K562 (cell line): ENCODE measurements around the gene ERBB4. TPM values are rescaled to one million over a fixed set of nuclear protein-coding genes. Genes with fewer than 3 reads are reported as not detected.

ENCODE experiments used
- ATAC-seq: fragments of 200-7000 bp; cut with Tn5 transposase; 3 replicates; pipeline ENCODE4 v1.9.1; 2020; ENCODE audit warnings: moderate library complexity
- BruUV-seq: library from RNA; stranded (reverse); fragments of 400-500 nt; replicated peaks from 2 replicates; lab custom pipeline; 2021; lab: Mats Ljungman, UMichigan
- CTCF ChIA-PET: fragments of 300-600 bp; formaldehyde crosslinking; extraction: SDS; loops from one replicate; lab custom pipeline; 2021; ENCODE audit warnings: low intra/inter-chr PET ratio; lab: Yijun Ruan, JAX
- POLR2A ChIA-PET: fragments of 300-600, 350-650 bp; sonication (Branson Sonifier 250); formaldehyde crosslinking; extraction: SDS; loops from one replicate; lab custom pipeline; 2021; ENCODE audit warnings: antibody characterized with exemption, inconsistent platforms; lab: Yijun Ruan, JAX
- DNase-seq, 4 experiments: peaks; one replicate each; pipeline versions ENCODE4 v3.0.0 to v3.0.0-alpha.2; 2011 to 2018; ENCODE audit warnings: low spot score in 3 of 4, mixed read lengths in 3 of 4; ENCODE audit errors: extremely low read depth in 1 of 4
- FAIRE-seq: peaks from 2 replicates; lab custom pipeline; 2011; peaks lifted over from hg19 to GRCh38; lab: Jason Lieb, UNC
- H2AFZ ChIP-seq: 2 replicates; pipeline ENCODE4 v1.6.0; 2011; ENCODE audit warnings: low read depth, low read length, control low read depth, inconsistent platforms
- H3K27ac ChIP-seq: fragments of 200-600 bp; 3 replicates; pipeline ENCODE4 v1.8.0; 2011; ENCODE audit warnings: low read depth, mild to moderate bottlenecking, control low read depth, inconsistent platforms, low read length, moderate library complexity, mixed read lengths; ENCODE audit errors: extremely low read depth
- H3K27me3 ChIP-seq, 2 experiments: fragments of 300-600 bp in 1 of 2; 2 replicates in 1 of 2; 3 replicates in 1 of 2; pipeline versions ENCODE4 v1.6.0 to v1.8.0; 2011; ENCODE audit warnings: inconsistent platforms in 2 of 2, low read length in 2 of 2, mild to moderate bottlenecking in 1 of 2, mixed read lengths in 1 of 2, moderate library complexity in 1 of 2; ENCODE audit not compliant: control insufficient read depth in 2 of 2, insufficient read depth in 2 of 2
- H3K36me3 ChIP-seq: fragments of 300-600 bp; 3 replicates; pipeline ENCODE4 v1.8.0; 2011; ENCODE audit warnings: mild to moderate bottlenecking, low read length, inconsistent platforms; ENCODE audit not compliant: control insufficient read depth, insufficient read depth
- H3K4me1 ChIP-seq, 2 experiments: fragments of 200-600 bp in 1 of 2; replicated peaks in 1 of 2; 2 replicates in 1 of 2; 3 replicates in 1 of 2; pipeline versions ENCODE4 v1.5.1 to v1.8.0; 2011; ENCODE audit warnings: inconsistent platforms in 2 of 2, low read length in 2 of 2, mild to moderate bottlenecking in 1 of 2, mixed read lengths in 1 of 2, moderate library complexity in 1 of 2; ENCODE audit not compliant: control insufficient read depth in 2 of 2, insufficient read depth in 2 of 2
- H3K4me2 ChIP-seq: 2 replicates; pipeline ENCODE4 v1.6.1; 2011; ENCODE audit warnings: low read length, control low read depth, inconsistent platforms, mixed read lengths; ENCODE audit not compliant: insufficient read depth
- H3K4me3 ChIP-seq: fragments of 200-600 bp; sonication (generic), shearing (Covaris generic); 2 replicates; pipeline ENCODE4 v1.5.1; 2016; ENCODE audit warnings: control low read depth, inconsistent platforms
- H3K79me2 ChIP-seq: fragments of 200-600 bp; 3 replicates; pipeline ENCODE4 v1.8.0; 2011; ENCODE audit warnings: low read length, inconsistent platforms; ENCODE audit not compliant: control insufficient read depth, insufficient read depth
- H3K9ac ChIP-seq, 2 experiments: 2 replicates each; pipeline versions ENCODE4 v1.6.0 to v1.6.1; 2011; ENCODE audit warnings: low read depth in 2 of 2, low read length in 2 of 2, control low read depth in 1 of 2, inconsistent platforms in 1 of 2, mild to moderate bottlenecking in 1 of 2, mixed read lengths in 1 of 2; ENCODE audit not compliant: insufficient read depth in 1 of 2
- H3K9me1 ChIP-seq: one replicate; pipeline ENCODE4 v1.6.0; 2011; ENCODE audit warnings: inconsistent platforms, mild to moderate bottlenecking, low read length, moderate library complexity; ENCODE audit not compliant: control insufficient read depth, insufficient read depth
- H3K9me3 ChIP-seq: replicated peaks from 2 replicates; pipeline ENCODE4 v1.5.1; 2011; ENCODE audit warnings: low read depth, low read length, inconsistent platforms; ENCODE audit not compliant: control insufficient read depth, insufficient read depth
- H4K20me1 ChIP-seq: replicated peaks from 2 replicates; pipeline ENCODE4 v1.6.1; 2011; ENCODE audit warnings: low read length, inconsistent platforms, mixed read lengths; ENCODE audit not compliant: control insufficient read depth, insufficient read depth
- ARID1B ChIP-seq: fragments of 450-650 bp; IDR thresholded peaks from 2 replicates; pipeline ENCODE4 v1.6.1; 2016; ENCODE audit warnings: antibody characterized with exemption, mild to moderate bottlenecking, inconsistent platforms
- CREBBP ChIP-seq: IDR thresholded peaks from one replicate; pipeline ENCODE4 v1.6.1; 2012; ENCODE audit warnings: low read depth, mild to moderate bottlenecking, control low read depth, inconsistent platforms, low read length
- SAFB2 ChIP-seq: fragments of 200-400 bp; formaldehyde crosslinking; IDR thresholded peaks from 2 replicates; pipeline ENCODE4 v1.6.1; 2018; ENCODE audit warnings: borderline replicate concordance, low read length, low read depth, moderate library complexity; ENCODE audit not compliant: severe bottlenecking
- SAP30 ChIP-seq: fragments of 200-600 bp; sonication (generic); IDR thresholded peaks from 2 replicates; pipeline ENCODE4 v1.6.1; 2012; ENCODE audit warnings: borderline replicate concordance, low read depth, mild to moderate bottlenecking, moderate library complexity, low read length, control low read depth, inconsistent platforms; ENCODE audit not compliant: insufficient read depth, poor library complexity, severe bottlenecking
- whole genome bisulfite sequencing: fragments of 100-300 bp; shearing (Covaris generic); methylation state at CpG from one replicate; pipeline ENCODE4 v1.1.6; 2016; ENCODE audit warnings: low coverage, mixed read lengths; ENCODE audit not compliant: insufficient coverage; ENCODE audit errors: missing lambda C conversion rate; 5-methylcytosine and 5-hydroxymethylcytosine counted together
- in situ Hi-C: fragments of 300-500 bp; cut with MboI; formaldehyde crosslinking; loops from 4 replicates; pipeline ENCODE4 v1.15.0; 2018; ENCODE audit warnings: inconsistent platforms, mixed read lengths
- intact Hi-C: fragments of 100-400 bp; cut with micrococcal nuclease; formaldehyde crosslinking; loops from 2 replicates; pipeline ENCODE4 v1.14.2; 2022
- polyA plus RNA-seq, 8 experiments: library from polyadenylated mRNA; depleted of rRNA in 4 of 8; stranded (reverse) in 5 of 8; unstranded in 3 of 8; fragments of >200 nt; fragmentation: Nextera tagmentation in 2 of 8; fragmentation: Illumina TruSeq in 1 of 8; extraction: Ambion mirVana in 2 of 8; extraction: Trizol in 1 of 8; gene quantifications; 2 replicates each; pipeline versions ENCODE4 v1.2.1 to v1.2.3, GENCODE V29; 2011 to 2014; ENCODE audit warnings: inconsistent platforms in 1 of 8, missing spikeins in 1 of 8
- total RNA-seq, 7 experiments: library from RNA; depleted of rRNA in 6 of 7; stranded (reverse); fragments of >200 nt in 6 of 7; fragmentation: Illumina TruSeq in 2 of 7; extraction: Trizol in 2 of 7; gene quantifications; 2 replicates each; pipeline versions ENCODE4 v1.2.1 to v1.2.3, GENCODE V29; 2011 to 2021; ENCODE audit warnings: low replicate concordance in 1 of 7
- TF ChIP-seq, protein P1 (sequence below): fragments of 450-650 bp; formaldehyde crosslinking; IDR thresholded peaks from 2 replicates; pipeline ENCODE4 v1.4.0; 2020; ENCODE audit warnings: mild to moderate bottlenecking, mixed read lengths
- TF ChIP-seq, protein P2 (sequence below): sonication (generic); formaldehyde crosslinking; IDR thresholded peaks from 2 replicates; pipeline ENCODE4 v1.8.1; 2023; ENCODE audit warnings: mild to moderate bottlenecking, missing genetic modification reagents, moderate library complexity

The ERBB4 gene
- total and polyA plus RNA-seq, 9 of the 15 experiments (the other 6 are each of a cell fraction or from before 2014, with no cell fraction given): not detected

DNA sequence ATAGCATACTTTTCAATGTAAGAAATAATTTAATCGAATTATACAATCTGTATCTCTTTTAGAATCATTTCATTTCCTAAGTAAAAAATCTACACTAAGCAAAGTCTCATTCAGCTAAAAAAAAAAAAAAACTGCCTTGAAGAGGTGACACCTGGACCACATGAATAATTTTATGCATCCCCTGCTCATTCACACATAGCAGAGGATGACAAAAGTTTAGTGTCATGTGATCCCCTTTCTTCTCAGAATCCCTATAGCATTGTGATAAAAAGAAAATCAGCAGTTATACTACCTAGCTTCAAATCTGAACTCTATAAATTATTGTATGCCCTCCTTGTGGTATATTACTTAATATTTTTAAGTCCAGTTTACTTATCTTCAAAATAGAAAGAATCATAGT lies 603.8 kb downstream of the ERBB4 start:
- no peak for TF ChIP-seq SAP30
- TF ChIP-seq, protein P1, sequence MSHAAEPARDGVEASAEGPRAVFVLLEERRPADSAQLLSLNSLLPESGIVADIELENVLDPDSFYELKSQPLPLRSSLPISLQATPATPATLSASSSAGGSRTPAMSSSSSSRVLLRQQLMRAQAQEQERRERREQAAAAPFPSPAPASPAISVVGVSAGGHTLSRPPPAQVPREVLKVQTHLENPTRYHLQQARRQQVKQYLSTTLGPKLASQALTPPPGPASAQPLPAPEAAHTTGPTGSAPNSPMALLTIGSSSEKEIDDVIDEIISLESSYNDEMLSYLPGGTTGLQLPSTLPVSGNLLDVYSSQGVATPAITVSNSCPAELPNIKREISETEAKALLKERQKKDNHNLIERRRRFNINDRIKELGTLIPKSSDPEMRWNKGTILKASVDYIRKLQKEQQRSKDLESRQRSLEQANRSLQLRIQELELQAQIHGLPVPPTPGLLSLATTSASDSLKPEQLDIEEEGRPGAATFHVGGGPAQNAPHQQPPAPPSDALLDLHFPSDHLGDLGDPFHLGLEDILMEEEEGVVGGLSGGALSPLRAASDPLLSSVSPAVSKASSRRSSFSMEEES: no peak
- TF ChIP-seq CREBBP: no peak
- no peak for TF ChIP-seq SAFB2
- no peak for TF ChIP-seq ARID1B
- TF ChIP-seq, protein P2, sequence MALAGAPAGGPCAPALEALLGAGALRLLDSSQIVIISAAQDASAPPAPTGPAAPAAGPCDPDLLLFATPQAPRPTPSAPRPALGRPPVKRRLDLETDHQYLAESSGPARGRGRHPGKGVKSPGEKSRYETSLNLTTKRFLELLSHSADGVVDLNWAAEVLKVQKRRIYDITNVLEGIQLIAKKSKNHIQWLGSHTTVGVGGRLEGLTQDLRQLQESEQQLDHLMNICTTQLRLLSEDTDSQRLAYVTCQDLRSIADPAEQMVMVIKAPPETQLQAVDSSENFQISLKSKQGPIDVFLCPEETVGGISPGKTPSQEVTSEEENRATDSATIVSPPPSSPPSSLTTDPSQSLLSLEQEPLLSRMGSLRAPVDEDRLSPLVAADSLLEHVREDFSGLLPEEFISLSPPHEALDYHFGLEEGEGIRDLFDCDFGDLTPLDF (CRISPR knock-in tag): no peak
- no peaks in the 10 kb centered on the region for H3K4me1 ChIP-seq
- intact Hi-C loops: no loop called here
- ChIA-PET POLR2A (no interaction called here), CTCF (no interaction called here)
- H3K9me1 ChIP-seq: no peaks in the 10 kb centered on the region
- WGBS: 0% methylated on average over 1 of the region's 1 CpG
- no peaks in the 10 kb centered on the region for H3K79me2 ChIP-seq
- FAIRE-seq: no peak
- H3K9ac ChIP-seq: no peak overlapping the region
- no peak for DNase-seq
- H3K27me3 ChIP-seq: no peaks in the 10 kb centered on the region
- no peak overlapping the region for H3K4me3 ChIP-seq
- no peak overlapping the region for H2AFZ ChIP-seq
- no TSS peak for BruUV-seq
- no peaks in the 10 kb centered on the region for H3K36me3 ChIP-seq
- no peak overlapping the region for H3K27ac ChIP-seq
- no peaks in the 10 kb centered on the region for H4K20me1 ChIP-seq
- ATAC-seq: no peak
- H3K4me2 ChIP-seq: no peak overlapping the region
- no peaks in the 10 kb centered on the region for H3K9me3 ChIP-seq
- in situ Hi-C loops: no loop called here
